ENCODE measurements around the gene DBT.
"Not testable (repeated sequence)": the region's sequence is repeated elsewhere in the genome, so short reads cannot be mapped to it uniquely, and the experiment has no call there.

DBT gene

GRCh38 chr1:100202703-100203102 lies 46.9 kb downstream of the DBT start:
- not testable (repeated sequence) for H3K27ac ChIP-seq; H3K4me1 ChIP-seq (ENCODE audit: control insufficient read depth in 1 of 2, insufficient read depth in 1 of 2, low read depth in 1 of 2, low read length in 1 of 2); H3K9me3 ChIP-seq; H3K4me3 ChIP-seq (ENCODE audit: low read depth in 1 of 2, low read length in 1 of 2); H3K27me3 ChIP-seq
- peaks cover 18% of the 10 kb centered on the region for H3K36me3 ChIP-seq

- not testable (repeated sequence) for H3K27me3 ChIP-seq; H3K4me3 ChIP-seq (ENCODE audit: low read depth in 1 of 2, low read length in 1 of 2); H3K27ac ChIP-seq; H3K4me1 ChIP-seq (ENCODE audit: control insufficient read depth in 1 of 2, insufficient read depth in 1 of 2, low read depth in 1 of 2, low read length in 1 of 2); H3K9me3 ChIP-seq
- H3K36me3 ChIP-seq, result peaks cover 13% of the 10 kb centered on the region
These were observed 49.6 kb downstream of the DBT start for GRCh38 chr1:100200060-100200459.

GRCh38 chr1:100198596-100198995 lies 51.0 kb downstream of the DBT start:
- H3K36me3 ChIP-seq, result peaks cover 13% of the 10 kb centered on the region
- H3K27me3 ChIP-seq, result no peaks in the 10 kb centered on the region

GRCh38 chr1:100188617-100189016 lies 61.0 kb downstream of the DBT start:
- TF ChIP-seq CTCF (IDR thresholded peaks at IDR 0.05), result no peak
- Histone ChIP-seq H3K4me3 (ENCODE audit: low read depth in 1 of 2, low read length in 1 of 2) (no peak overlapping the region), H3K4me1 (ENCODE audit: control insufficient read depth in 1 of 2, insufficient read depth in 1 of 2, low read depth in 1 of 2, low read length in 1 of 2) (no peaks in the 10 kb centered on the region), H3K9me3 (no peaks in the 10 kb centered on the region), H3K27ac (no peak overlapping the region), H3K27me3 (no peaks in the 10 kb centered on the region), H3K36me3 (no peaks in the 10 kb centered on the region)

More at GRCh38 chr1:100198596-100198995, 51.0 kb downstream of the DBT start:
- Histone ChIP-seq H3K4me3 (ENCODE audit: low read depth in 1 of 2, low read length in 1 of 2) (no peak overlapping the region), H3K4me1 (ENCODE audit: control insufficient read depth in 1 of 2, insufficient read depth in 1 of 2, low read depth in 1 of 2, low read length in 1 of 2) (no peaks in the 10 kb centered on the region), H3K27ac (no peak overlapping the region), H3K9me3 (no peaks in the 10 kb centered on the region)
- no peak for TF ChIP-seq CTCF (IDR thresholded peaks at IDR 0.05)

GRCh38 chr1:100187912-100188311 lies 61.7 kb downstream of the DBT start:
- TF ChIP-seq CTCF (IDR thresholded peaks at IDR 0.05), result no peak
- H3K27ac ChIP-seq, result no peak overlapping the region
- H3K27me3 ChIP-seq, result no peaks in the 10 kb centered on the region
- H3K36me3 ChIP-seq, result no peaks in the 10 kb centered on the region
- no peaks in the 10 kb centered on the region for H3K4me1 ChIP-seq (ENCODE audit: control insufficient read depth in 1 of 2, insufficient read depth in 1 of 2, low read depth in 1 of 2, low read length in 1 of 2)
- H3K9me3 ChIP-seq, result no peaks in the 10 kb centered on the region
- no peak overlapping the region for H3K4me3 ChIP-seq (ENCODE audit: low read depth in 1 of 2, low read length in 1 of 2)

GRCh38 chr1:100184536-100184935 lies 65.1 kb downstream of the DBT start:
- Histone ChIP-seq H3K36me3 (no peaks in the 10 kb centered on the region), H3K27ac (no peak overlapping the region), H3K27me3 (no peaks in the 10 kb centered on the region), H3K4me1 (ENCODE audit: control insufficient read depth in 1 of 2, insufficient read depth in 1 of 2, low read depth in 1 of 2, low read length in 1 of 2) (no peaks in the 10 kb centered on the region), H3K4me3 (ENCODE audit: low read depth in 1 of 2, low read length in 1 of 2) (no peak overlapping the region), H3K9me3 (no peaks in the 10 kb centered on the region)
- TF ChIP-seq CTCF (IDR thresholded peaks at IDR 0.05), result no peak

GRCh38 chr1:100183370-100183769 lies 66.3 kb downstream of the DBT start:
- no peak overlapping the region for H3K27ac ChIP-seq
- H3K4me3 ChIP-seq (ENCODE audit: low read depth in 1 of 2, low read length in 1 of 2), result no peak overlapping the region
- H3K4me1 ChIP-seq (ENCODE audit: control insufficient read depth in 1 of 2, insufficient read depth in 1 of 2, low read depth in 1 of 2, low read length in 1 of 2), result no peaks in the 10 kb centered on the region
- no peaks in the 10 kb centered on the region for H3K9me3 ChIP-seq
- TF ChIP-seq CTCF (IDR thresholded peaks at IDR 0.05), result no peak
- no peaks in the 10 kb centered on the region for H3K36me3 ChIP-seq
- no peaks in the 10 kb centered on the region for H3K27me3 ChIP-seq
